NB4 (cell line): Measurements from ENCODE around the gene CFAP97D2.
"Not testable (repeated sequence)": the region's sequence is repeated elsewhere in the genome, so short reads cannot be mapped to it uniquely, and the experiment has no call there.

Experiments
- DNase-seq: peaks from one replicate; pipeline ENCODE4 v3.0.0; 2010; ENCODE audit warnings: low read depth
- H3K4me3 ChIP-seq: one replicate; pipeline ENCODE4 v1.5.1; 2011; ENCODE audit warnings: mild to moderate bottlenecking, low read depth, low read length, moderate library complexity
- MYC ChIP-seq: IDR thresholded peaks from 2 replicates; pipeline ENCODE4 v1.6.1; 2011; ENCODE audit warnings: low read depth, low read length
- POLR2A ChIP-seq: IDR thresholded peaks from 2 replicates; pipeline ENCODE4 v1.6.1; 2011; ENCODE audit warnings: mild to moderate bottlenecking; ENCODE audit not compliant: insufficient read length; ENCODE audit errors: extremely low read depth
- TF ChIP-seq, protein P1 (sequence below): IDR thresholded peaks from 2 replicates; pipeline ENCODE4 v1.6.1; 2011; ENCODE audit warnings: low read depth, low read length
- TF ChIP-seq, protein P2 (sequence below): IDR thresholded peaks from one replicate; pipeline ENCODE4 v1.5.1; 2012; ENCODE audit warnings: low read depth, low read length

Gene CFAP97D2

DNA sequence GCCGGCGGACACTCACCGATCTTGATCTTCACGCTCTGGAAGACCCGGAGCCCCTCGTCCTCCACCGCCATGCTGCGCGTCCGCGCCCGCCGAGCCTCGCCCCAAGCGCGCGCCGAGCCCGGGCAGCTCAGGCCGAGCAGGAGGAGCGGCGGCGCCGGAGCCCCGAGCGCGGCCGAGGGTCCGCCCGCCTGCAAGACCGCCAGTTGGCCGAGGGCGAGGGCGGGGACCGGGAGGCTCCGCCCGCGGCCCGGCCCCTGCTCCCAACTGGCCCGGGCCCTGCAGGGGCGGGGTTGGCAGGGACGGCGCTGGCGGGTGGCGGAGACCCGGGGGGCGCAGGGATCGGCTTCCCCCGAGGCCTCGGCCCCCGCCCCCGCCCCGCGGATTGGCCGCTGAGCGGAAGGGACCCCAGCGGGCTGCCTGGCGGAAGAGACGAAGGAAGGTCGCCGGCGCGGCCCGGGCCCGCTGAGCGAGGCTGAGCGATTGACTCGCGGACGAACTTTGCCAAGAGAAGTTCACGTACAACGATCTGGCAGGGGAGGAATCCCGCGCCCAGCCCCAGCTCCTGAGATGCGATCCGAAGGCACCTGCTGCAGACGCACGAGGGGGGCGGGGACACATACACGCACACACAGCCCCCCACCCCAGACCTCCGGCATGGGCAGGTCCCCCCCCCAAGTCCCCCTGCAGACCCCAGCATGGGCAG is 46.5 kb upstream of the CFAP97D2 start, which contains the start of gene RASA3:
RASA3 (minus strand) TSS at position 205 of the 703 bp plus-strand sequence; CDS start at position 71, 134 bp downstream.
- peak within 1 kb of the TSS; percentile 85 for H3K4me3 ChIP-seq
- DNase-seq, result peak; percentile 94
- peak; percentile 86 for TF ChIP-seq POLR2A
- TF ChIP-seq, protein P1, sequence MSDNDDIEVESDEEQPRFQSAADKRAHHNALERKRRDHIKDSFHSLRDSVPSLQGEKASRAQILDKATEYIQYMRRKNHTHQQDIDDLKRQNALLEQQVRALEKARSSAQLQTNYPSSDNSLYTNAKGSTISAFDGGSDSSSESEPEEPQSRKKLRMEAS, result peak; percentile 65
- peak; percentile 71 for TF ChIP-seq MYC
- TF ChIP-seq, protein P2, sequence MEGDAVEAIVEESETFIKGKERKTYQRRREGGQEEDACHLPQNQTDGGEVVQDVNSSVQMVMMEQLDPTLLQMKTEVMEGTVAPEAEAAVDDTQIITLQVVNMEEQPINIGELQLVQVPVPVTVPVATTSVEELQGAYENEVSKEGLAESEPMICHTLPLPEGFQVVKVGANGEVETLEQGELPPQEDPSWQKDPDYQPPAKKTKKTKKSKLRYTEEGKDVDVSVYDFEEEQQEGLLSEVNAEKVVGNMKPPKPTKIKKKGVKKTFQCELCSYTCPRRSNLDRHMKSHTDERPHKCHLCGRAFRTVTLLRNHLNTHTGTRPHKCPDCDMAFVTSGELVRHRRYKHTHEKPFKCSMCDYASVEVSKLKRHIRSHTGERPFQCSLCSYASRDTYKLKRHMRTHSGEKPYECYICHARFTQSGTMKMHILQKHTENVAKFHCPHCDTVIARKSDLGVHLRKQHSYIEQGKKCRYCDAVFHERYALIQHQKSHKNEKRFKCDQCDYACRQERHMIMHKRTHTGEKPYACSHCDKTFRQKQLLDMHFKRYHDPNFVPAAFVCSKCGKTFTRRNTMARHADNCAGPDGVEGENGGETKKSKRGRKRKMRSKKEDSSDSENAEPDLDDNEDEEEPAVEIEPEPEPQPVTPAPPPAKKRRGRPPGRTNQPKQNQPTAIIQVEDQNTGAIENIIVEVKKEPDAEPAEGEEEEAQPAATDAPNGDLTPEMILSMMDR, result no peak

DNA sequence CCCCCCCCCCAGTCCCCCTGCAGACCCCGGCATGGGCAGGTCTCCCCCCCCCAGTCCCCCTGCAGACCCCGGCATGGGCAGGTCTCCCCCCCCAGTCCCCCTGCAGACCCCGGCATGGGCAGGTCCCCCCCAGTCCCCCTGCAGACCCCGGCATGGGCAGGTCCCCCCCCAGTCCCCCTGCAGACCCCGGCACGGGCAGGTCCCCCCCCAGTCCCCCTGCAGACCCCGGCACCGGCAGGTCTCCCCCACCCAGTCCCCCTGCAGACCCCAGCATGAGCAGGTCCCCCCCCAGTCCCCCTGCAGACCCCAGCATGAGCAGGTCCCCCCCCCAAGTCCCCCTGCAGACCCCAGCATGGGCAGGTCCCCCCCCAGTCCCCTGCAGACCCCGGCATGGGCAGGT is 45.9 kb upstream of the CFAP97D2 start:
- H3K4me3 ChIP-seq, result not testable (repeated sequence)

DNA sequence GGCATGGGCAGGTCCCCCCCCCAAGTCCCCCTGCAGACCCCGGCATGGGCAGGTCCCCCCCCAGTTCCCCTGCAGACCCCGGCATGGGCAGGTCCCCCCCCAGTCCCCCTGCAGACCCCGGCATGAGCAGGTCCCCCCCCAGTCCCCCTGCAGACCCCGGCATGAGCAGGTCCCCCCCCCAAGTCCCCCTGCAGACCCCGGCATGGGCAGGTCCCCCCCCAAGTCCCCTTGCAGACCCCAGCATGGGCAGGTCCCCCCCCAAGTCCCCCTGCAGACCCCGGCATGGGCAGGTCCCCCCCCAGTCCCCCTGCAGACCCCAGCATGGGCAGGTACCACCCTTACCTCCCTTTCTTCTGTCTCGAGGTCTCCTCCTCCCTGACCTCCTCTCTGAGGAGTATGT is 45.5 kb upstream of the CFAP97D2 start:
- not testable (repeated sequence) for DNase-seq, H3K4me3 ChIP-seq

More for the DNA sequence above, 45.9 kb upstream of the CFAP97D2 start:
- DNase-seq, result not testable (repeated sequence)

DNA sequence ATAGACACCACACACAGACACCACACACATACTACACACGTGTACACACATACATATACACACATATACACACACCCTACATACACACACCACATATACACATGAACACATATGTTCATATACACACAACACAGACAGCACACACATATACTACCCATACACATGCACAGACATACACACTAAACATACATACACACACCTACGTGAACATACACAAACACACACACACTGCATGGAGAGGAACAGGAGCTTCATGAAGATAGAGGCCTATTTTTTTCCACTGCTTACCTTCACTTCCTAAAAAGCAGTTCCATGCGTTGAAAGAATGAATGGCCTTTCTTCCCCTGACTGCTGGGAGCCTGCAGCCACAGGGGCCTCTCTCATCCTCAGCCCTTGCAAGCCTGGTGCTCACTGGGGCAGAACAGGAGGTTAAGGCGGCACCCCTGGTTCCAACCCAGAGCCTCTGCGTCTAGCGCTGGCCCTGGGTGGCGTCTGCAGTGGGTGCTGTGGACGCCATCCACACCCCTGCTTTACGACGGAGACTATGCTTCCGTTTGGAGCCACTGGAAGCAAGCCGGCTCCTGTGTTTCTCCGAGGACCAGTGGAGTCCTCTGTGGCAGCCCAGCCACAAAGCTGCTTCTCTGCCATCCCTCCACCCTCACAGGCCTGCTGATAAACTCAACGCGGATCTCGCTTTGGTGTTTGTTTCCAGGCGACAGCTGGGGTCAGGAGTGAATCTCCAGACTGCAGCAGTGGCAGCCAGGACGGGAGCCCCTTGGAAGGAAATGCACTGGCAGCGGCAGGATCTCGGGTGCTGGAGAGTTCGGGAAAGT is 44.7 kb upstream of the CFAP97D2 start:
- TF ChIP-seq POLR2A (no peak), MYC (no peak)
- TF ChIP-seq, protein P1, result no peak
- TF ChIP-seq, protein P2, result no peak
- H3K4me3 ChIP-seq, result no peak overlapping the region
- DNase-seq, result peak; percentile 42

DNA sequence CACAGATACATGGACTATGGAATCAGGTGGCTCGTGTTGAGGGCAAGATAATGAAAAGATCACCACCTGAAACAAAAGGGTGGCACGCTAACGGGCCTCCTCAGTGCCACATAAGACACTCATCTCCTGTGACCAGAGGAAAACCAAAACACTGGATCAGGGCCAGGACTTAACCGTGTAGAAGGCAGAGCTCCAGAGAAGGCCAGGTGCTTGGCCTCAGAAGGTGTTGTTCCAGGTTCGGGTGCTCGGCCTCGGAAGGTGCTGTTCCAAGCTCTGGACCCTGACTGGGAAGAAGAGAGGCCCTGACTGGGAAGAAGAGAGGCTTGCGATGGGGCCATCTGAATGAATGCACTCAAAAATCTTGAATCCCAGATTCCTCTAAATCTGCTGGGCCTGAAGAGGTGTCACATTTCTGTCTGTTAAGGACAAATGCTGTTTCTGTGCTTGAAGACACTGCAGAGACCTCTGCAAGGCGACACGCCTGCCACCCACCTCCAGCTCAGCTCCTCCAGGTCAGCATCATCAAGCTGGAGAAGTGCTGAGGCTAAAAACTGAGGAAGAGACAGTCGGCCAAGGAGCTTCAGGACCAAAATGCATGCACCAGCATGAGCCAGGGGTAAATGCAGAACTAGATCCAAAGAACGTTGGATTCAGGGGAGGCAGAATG is 44.0 kb upstream of the CFAP97D2 start:
- no peak overlapping the region for H3K4me3 ChIP-seq
- DNase-seq, result no peak
- TF ChIP-seq MYC (no peak), POLR2A (no peak)
- TF ChIP-seq, protein P1, result no peak
- TF ChIP-seq, protein P2, result no peak

DNA sequence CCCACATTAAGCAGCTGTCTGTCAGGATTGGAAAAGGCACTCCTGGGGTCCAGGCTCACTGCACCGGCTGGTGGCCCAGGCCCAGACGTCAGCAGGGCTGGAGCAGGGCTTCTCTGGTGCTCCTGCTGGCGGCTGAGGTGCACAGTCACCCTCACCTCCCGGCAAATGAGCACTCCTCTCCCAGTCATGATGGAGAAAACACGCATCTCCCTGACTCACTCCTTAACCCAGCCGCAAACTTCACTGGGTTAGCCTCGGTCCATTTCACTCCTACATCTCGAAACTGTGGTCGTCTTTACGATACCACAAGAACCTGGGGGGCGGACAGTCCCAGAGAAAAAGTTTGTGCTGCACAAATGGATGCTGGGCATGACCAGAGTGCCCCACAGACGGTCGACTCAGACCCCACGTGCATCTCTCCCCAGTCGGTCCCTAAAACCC is 43.3 kb upstream of the CFAP97D2 start:
- TF ChIP-seq MYC (no peak), POLR2A (no peak)
- TF ChIP-seq, protein P2, result no peak
- TF ChIP-seq, protein P1, result no peak
- DNase-seq, result peak; percentile 51
- H3K4me3 ChIP-seq, result no peak overlapping the region
